SKM-1 treated with dmso at 0.1 percent for 144 hours (cell line): ENCODE results near the gene CCDC88B.
"Not testable (repeated sequence)": the region's sequence is repeated elsewhere in the genome, so short reads cannot be mapped to it uniquely, and the experiment has no call there.

Experiments
- DNase-seq: peaks from one replicate; lab custom pipeline; 2025; ENCODE audit not compliant: unreplicated experiment; lab: John Stamatoyannopoulos, UW

CCDC88B gene

DNA sequence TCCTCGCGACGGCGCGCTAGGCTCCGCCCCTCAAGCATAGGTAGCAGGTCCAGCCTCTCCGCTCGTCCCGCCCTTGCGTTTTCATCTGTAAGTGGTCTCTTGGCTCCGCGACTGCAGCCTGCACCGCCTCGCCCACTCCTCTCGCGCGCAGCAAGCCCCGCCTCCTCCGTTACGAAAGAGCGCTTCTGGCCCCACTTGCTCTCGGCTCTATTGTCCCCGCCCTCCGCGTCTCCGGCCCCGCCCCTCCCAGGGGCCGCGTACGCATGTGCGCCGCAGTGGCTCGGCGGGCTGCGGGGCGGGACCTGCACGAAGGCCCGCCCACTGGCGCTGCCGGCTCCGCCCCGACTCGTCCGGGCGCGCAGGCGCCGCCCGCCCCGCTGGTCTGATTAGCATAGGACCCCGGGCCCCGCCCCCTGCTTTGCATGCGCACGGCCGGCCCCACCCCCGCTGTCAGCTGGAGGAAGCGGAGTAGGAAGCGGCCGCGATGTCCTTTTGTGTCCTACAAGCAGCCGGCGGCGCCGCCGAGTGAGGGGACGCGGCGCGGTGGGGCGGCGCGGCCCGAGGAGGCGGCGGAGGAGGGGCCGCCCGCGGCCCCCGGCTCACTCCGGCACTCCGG, 34.8 kb upstream of the CCDC88B start, which contains the start of gene ESRRA:
ESRRA (plus strand) TSS at position 450 of the 616 bp plus-strand sequence. CDS start 1,656 bp downstream, outside the sequence.
- DNase-seq, result peak; percentile 100

DNA sequence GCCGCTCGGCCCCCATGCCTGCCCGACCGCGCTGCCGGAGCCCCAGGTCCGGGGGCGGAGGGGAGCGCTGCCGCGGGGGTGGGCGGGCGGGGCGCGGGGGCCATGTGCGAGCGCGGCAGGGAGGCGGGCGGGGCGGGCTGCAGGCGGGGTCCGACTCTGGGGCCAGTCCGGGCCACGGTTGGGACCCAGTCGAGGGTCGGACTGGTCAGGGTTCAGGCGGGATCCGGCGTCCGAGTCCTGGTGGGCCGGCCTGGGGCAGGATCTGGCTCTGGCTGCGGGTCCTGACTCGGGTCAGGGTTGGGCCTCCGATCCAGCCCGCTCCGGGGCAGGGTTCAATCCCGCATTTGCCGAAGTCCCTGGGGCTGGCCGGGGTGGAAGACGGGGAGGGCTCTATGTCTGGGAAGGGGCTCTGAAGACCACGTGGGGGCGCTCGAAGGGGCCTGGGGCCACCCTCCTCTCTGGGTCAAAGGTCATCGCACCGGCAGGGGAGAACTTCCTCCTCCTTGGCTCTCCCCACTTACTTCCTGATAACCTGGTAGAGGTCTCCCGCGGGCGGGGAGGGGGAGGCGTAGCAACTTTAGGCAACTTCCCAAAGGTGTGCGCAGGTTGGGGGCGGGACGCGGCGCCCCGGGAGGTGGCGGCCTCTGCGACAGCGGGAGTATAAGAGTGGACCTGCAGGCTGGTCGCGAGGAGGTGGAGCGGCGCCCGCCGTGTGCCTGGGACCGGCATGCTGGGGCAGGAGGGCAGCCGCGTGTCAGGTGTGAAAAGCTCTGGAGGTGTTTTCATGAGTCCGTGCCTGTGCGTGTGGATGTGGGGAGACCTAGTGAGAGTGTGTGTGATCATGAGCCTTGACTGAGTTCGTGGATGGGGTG, 34.1 kb upstream of the CCDC88B start:
- peak; percentile 82 for DNase-seq

DNA sequence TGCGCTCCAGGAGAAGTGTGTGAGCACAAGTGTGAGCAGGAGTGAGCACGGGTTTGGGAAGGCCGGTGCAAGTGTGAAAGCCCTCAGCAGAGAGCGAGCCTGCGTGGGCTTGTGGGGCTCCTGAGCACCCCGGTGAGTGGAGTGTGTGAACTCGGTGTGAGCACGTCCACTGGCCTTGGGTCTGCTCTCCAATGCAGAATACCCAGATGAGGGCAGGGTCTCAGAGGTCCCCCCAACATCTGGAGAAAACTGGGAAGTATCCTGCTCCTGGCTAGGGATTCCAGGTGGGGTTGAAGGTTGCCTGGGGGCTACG, 33.5 kb upstream of the CCDC88B start:
- no peak for DNase-seq

DNA sequence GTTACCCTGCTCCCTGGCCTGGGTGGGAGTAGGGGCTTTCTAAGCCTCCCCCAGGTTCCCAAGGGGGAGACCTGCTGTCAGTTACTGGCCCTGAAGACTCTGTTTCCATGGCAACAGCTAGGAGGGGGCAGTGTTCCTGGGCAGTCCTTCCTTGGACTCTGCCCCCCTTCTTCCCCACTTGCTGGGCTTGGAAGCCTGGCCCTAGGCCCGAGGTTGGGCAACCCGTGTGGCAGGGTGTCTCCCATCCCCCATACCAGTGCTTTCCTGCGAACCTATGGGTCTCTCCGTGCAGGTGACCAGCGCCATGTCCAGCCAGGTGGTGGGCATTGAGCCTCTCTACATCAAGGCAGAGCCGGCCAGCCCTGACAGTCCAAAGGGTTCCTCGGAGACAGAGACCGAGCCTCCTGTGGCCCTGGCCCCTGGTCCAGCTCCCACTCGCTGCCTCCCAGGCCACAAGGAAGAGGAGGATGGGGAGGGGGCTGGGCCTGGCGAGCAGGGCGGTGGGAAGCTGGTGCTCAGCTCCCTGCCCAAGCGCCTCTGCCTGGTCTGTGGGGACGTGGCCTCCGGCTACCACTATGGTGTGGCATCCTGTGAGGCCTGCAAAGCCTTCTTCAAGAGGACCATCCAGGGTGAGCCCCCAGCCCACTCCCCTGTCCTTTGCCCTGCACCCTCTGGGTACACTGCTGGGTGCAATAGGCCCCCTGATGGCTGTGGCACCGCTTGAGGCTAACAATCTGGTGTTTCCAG, 33.0 kb upstream of the CCDC88B start:
- DNase-seq, result no peak

DNA sequence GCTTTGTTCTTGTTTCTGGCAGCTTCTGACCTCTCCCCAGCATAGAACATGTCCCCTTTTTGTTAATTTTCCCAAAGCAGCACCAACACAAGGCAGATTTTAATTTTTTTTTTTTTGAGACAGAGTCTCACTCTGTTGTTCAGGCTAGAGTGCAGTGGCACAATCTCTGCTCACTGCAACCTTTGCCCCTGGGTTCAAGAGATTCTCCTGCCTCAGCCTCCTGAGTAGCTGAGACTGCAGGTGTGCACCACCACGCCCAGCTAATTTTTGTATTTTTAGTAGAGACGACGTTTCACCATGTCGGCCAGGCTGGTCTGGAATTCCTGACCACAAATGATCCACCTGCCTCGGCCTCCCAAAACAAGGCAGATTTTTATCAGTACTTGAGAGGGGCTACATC, 32.2 kb upstream of the CCDC88B start:
- DNase-seq, result not testable (repeated sequence)

DNA sequence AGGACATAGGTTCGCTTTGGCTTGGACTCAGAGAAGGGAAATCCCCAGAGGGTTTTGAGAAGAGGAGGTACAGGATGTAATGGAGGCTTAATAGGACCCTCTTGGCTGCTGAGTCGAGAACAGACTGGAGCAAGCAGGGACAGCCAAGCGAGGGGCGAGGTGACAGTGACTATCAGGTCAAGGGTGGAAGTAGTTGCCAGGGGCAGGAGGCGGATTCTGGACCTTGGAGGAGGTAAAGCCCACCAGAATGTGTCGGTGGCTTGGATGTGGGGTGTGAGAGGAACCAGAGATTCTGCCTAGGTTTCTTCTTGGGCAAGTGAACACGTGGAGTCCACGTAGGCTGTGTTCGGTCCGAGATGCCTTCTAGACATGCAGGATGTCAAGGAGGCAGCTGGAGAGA, 27.1 kb upstream of the CCDC88B start:
- no peak for DNase-seq

DNA sequence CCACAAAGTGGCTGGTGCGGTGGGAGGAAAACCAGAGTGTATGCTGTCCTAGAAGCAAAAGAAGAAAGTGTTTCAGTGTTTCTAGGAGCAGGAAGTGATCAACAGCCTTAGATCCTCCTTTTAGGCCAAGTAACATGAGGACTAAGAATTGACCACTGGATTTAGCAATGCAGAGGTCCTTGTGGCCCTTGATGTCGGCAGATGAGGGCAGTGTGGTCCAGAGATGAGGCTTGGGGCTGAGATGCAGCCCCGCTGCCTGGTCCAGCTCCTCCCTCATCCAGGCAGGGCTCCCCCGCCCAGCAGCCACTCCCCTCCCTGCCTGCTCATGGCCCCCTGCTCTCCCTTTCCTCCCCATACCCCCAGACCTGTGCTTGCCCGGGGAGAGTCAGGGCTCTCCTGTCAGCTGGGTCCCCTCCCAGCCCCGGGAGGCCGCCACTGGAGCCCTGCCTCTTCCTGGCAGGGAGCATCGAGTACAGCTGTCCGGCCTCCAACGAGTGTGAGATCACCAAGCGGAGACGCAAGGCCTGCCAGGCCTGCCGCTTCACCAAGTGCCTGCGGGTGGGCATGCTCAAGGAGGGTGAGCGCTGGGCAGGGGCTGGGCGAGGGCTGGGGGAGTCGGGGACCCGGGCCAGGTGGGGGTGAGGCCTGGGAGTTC, 26.4 kb upstream of the CCDC88B start:
- no peak for DNase-seq

DNA sequence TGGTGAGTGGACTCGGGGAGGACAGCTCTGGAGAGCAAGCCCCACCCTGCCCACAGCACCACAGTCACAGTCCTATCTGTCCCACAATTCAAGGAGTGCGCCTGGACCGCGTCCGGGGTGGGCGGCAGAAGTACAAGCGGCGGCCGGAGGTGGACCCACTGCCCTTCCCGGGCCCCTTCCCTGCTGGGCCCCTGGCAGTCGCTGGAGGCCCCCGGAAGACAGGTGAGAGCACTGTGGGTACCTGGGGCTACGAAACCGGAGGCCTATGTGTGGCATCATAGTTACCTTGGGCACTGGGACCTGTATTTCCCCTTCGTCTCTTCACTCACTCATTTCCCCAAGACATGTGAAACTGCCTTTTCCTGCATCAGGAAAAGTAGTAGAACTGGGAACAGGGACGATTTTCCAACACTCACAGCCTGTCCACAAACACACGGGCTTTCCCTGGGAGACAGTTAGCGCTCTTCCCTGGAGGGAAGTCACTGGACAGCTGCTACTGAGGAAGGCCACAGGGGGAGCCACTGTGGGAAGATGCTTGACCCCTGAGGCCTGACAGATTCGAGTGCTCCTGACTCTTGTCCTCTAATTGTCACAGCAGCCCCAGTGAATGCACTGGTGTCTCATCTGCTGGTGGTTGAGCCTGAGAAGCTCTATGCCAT, 25.7 kb upstream of the CCDC88B start:
- DNase-seq, result no peak

DNA sequence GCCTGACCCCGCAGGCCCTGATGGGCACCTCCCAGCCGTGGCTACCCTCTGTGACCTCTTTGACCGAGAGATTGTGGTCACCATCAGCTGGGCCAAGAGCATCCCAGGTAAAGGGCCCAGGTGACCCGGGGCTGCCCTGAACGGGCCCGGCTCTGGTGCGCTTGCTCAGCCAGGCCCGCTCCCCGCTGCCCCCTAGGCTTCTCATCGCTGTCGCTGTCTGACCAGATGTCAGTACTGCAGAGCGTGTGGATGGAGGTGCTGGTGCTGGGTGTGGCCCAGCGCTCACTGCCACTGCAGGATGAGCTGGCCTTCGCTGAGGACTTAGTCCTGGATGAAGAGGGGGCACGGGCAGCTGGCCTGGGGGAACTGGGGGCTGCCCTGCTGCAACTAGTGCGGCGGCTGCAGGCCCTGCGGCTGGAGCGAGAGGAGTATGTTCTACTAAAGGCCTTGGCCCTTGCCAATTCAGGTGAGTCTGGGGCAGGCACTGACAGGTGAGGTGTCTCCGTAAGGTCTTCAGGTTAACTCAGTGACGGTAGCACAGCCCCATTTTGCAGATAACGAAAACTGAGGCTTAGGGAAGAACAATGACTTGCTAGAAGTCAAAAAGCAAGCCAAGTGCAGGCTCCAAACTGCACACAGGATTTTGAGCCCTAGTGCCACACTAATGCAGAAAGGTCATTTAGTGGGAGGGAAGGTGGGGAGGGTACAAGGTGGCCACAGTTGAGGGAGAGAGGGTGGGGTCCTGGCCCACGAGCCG, 25.0 kb upstream of the CCDC88B start:
- no peak for DNase-seq

DNA sequence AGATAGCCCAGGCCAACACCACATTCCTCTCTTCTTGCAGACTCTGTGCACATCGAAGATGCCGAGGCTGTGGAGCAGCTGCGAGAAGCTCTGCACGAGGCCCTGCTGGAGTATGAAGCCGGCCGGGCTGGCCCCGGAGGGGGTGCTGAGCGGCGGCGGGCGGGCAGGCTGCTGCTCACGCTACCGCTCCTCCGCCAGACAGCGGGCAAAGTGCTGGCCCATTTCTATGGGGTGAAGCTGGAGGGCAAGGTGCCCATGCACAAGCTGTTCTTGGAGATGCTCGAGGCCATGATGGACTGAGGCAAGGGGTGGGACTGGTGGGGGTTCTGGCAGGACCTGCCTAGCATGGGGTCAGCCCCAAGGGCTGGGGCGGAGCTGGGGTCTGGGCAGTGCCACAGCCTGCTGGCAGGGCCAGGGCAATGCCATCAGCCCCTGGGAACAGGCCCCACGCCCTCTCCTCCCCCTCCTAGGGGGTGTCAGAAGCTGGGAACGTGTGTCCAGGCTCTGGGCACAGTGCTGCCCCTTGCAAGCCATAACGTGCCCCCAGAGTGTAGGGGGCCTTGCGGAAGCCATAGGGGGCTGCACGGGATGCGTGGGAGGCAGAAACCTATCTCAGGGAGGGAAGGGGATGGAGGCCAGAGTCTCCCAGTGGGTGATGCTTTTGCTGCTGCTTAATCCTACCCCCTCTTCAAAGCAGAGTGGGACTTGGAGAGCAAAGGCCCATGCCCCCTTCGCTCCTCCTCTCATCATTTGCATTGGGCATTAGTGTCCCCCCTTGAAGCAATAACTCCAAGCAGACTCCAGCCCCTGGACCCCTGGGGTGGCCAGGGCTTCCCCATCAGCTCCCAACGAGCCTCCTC, 24.1 kb upstream of the CCDC88B start:
- DNase-seq, result not testable (repeated sequence)

DNA sequence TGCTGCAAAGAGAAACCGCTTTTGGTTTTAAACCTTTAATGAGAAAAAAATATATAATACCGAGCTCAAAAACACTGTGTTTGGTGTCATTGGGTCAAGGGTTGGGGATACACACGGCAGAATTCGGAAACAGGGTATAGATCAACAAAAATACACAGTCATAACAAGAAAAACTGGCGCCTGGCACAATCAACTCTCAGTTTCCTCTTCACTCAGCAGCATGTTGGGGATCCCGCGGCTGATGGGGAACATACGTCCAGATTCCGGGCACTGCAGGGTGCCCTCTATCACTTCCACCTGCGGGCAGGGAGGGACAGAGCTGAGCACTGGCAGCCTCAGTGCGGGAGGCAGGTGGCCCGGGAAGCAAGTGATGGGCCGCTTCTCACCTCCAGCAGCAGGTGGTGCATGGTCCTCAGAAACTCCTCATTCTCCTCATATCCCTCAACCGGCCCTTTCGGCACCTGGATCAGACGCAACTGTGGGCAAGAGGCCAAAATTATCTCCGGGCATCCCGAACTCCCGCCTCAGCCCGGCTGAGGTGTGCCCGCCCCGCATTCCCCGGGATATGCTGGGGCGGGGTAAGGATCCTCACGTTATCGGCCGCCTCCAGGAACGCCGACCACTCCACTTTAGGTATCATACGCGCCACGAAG, 23.2 kb upstream of the CCDC88B start:
- DNase-seq, result no peak

DNA sequence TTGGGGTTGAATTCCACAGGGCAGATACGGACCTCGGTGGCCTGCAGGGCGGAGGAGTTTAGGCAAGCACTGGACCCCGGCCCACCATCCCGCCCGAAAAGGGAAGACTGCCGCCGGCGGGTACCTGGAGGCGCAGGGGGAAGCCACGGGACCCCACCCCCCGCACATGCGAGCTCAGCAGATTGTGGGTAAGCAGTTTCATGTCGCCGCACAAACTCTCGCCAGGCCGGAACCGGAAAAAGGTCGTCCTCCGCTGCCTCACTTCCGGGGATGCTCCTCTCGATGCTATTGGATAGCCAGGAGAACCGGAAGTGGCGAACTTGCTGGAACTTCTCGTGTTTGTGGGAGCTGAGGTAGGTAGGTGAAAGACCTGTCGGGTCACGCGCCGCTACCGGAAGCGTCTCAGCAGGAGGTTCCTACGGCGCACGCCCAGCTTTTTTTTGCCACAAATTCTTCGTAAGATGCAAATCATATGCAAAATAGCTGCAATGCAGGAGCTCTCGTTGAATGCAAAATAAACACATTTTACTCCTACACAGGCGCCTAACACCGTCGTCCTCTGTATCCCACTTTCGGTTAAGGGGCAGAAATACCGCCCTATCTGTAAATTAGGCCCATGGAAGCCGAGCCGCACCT, 22.6 kb upstream of the CCDC88B start, which contains the start of gene TRMT112:
TRMT112 (minus strand) TSS at position 235 of the 636 bp plus-strand sequence; CDS start at position 202, 33 bp downstream.
- DNase-seq, result peak; percentile 95

DNA sequence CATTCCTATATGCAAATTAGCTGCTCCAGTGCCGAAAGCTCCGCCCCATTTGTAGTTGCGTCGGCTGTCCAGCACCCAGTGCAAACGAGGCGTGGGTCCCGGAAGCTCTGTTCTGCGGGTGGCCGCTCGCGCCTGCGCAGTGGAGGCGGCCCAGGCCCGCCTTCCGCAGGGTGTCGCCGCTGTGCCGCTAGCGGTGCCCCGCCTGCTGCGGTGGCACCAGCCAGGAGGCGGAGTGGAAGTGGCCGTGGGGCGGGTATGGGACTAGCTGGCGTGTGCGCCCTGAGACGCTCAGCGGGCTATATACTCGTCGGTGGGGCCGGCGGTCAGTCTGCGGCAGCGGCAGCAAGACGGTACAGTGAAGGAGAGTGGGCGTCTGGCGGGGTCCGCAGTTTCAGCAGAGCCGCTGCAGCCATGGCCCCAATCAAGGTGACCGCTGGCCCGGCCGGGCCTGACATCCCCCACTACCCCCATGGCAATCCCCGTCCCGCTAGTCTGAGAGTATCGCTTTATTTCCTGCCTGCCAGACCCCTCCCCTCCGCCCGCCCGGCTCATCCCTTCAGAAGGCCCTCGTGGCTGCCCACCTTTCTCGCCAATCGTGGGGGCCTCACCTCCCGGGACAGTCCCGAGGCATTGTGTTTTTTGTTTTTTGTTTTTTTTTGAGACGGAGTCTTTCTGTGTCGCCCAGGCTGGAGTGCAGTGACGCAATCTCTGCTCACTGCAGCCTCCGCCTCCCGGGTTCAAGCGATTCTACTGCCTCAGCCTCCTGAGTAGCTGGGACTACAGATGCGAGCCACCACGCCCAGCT, 21.8 kb upstream of the CCDC88B start, which contains the start of gene PRDX5:
PRDX5 (plus strand) TSS at position 161 of the 805 bp plus-strand sequence; CDS start at position 256, 95 bp downstream.
- peak; percentile 97 for DNase-seq

DNA sequence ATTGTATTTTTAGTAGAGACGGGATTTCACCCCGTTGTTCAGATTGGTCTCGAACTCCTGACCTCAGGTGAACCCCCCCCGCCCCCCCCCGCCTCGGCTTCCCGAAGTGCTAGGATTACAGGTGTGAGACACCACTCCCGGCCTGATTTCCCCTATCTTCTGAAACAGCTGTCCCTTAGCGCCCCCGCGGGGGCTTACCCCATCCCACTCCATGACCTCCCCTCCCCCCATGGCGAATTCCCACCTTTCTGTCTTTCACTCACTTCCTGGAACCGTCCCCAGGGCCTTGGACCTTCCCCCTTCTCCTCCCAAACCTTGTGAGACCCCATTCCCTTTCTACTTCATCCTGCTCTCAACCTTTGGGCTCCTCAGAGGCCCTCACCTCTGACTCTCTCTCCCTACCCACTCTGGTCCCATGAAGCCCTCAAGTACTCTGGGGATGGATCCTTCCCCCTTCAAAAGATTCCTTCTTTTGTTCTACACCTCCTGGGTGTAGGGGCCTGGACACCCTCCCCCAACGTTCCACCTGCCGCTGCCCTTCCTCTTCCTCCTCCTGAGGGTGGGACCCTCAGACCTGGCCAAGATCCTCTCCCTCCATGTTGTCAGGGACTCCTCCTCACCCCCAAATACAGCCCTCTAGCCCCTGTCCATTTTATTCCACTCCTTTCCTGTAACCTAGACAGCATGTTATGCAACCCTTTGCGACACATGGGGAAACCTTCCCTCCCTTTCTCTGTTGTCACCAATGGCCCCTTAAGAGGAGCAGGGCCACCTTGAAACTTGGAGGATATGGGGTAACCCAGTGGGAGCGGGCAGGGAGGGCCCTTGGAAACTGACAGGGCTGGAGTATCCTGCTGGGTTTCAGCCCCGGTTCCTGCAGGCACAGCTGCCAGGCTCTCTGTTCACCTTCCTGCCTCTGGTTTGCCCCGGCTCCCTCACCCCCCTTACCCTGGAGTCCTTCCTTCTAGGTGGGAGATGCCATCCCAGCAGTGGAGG, 20.9 kb upstream of the CCDC88B start:
- DNase-seq, result peak; percentile 39

DNA sequence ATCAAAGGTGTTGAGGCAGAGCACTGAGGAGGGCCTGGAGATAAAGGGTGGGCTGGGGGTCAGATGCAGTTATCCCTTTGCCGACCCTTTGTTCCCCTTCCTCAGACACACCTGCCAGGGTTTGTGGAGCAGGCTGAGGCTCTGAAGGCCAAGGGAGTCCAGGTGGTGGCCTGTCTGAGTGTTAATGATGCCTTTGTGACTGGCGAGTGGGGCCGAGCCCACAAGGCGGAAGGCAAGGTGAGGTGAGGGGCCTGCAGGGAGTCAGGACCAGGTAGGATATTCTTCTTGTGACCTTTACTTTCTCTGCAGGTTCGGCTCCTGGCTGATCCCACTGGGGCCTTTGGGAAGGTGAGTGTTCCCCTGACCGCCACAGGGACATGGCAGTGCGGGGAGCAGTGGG, 19.4 kb upstream of the CCDC88B start:
- no peak for DNase-seq

DNA sequence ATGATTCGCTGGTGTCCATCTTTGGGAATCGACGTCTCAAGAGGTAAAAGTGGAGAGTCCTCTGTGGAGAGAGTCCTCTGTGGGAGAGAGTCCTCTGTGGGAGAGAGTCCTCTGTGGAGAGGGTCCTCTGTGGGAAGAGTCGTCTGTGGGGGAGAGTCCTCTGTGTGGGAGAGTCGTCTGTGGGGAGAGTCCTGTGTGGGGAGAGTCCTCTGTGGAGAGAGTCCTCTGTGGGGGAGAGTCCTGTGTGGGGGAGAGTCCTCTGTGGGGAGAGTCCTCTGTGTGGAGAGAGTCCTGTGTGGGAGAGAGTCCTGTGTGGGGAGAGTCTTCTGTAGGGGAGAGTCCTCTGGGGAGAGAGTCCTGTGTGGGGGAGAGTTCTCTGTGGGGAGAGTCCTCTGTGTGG, 19.0 kb upstream of the CCDC88B start:
- DNase-seq, result no peak
